ENCODE data around the gene MMAB.

DNA sequence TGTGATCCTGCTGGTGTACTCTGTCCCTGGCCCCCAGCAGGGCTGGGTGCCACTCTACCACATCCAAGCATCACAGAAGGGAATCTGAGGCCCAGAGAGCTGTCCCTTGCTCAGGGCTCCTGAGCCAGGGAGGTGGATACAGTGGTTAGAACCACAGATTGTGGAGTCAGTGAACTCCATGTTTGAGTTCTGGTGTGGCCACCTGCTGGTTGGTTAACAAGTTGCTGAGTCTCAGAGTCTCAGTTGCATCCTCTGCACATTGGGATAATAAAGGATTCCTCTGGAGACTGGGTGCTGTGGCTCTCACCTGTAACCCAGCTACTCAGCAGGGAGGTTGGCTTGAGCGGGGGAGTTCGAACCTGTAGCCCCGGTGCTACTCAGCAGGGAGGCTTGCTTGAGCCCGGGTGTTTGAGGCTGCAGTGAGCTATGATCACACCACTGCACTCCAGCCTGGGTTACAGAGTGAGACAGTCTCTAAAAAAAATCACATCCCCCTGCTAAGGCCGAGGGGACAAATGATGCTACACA is 39.7 kb upstream of the MMAB start:
- no peak for TF ChIP-seq EP300 (IDR thresholded peaks at IDR 0.05)
- TF ChIP-seq, protein P1, sequence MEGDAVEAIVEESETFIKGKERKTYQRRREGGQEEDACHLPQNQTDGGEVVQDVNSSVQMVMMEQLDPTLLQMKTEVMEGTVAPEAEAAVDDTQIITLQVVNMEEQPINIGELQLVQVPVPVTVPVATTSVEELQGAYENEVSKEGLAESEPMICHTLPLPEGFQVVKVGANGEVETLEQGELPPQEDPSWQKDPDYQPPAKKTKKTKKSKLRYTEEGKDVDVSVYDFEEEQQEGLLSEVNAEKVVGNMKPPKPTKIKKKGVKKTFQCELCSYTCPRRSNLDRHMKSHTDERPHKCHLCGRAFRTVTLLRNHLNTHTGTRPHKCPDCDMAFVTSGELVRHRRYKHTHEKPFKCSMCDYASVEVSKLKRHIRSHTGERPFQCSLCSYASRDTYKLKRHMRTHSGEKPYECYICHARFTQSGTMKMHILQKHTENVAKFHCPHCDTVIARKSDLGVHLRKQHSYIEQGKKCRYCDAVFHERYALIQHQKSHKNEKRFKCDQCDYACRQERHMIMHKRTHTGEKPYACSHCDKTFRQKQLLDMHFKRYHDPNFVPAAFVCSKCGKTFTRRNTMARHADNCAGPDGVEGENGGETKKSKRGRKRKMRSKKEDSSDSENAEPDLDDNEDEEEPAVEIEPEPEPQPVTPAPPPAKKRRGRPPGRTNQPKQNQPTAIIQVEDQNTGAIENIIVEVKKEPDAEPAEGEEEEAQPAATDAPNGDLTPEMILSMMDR (IDR thresholded peaks at IDR 0.05) = no peak
